Amniotic stem cell (primary cell): ENCODE results near the gene WDR7.
"Not testable (repeated sequence)": the region's sequence is repeated elsewhere in the genome, so short reads cannot be mapped to it uniquely, and the experiment has no call there.

Source experiments
- DNase-seq: peaks from one replicate; lab custom pipeline; 2025; lab: John Stamatoyannopoulos, UW

Gene WDR7

DNA sequence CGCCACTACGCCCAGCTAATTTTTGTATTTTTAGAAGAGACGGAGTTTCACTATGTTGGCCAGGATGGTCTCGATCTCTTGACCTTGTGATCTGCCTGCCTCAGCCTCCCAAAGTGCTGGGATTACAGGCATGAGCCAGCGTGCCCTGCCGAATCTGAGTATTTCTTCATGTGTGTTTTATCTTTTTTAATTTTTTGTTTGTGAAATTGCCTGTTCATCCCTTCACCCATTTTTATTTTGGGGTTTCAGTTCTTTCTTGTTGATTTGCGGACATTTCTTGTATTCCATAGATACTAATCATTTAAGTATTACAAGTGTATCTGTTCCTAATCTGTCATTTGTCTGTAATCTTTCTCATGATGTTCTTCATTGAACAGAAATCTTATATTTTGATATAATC is 3.1 kb downstream of the WDR7 start:
- DNase-seq, result not testable (repeated sequence)

DNA sequence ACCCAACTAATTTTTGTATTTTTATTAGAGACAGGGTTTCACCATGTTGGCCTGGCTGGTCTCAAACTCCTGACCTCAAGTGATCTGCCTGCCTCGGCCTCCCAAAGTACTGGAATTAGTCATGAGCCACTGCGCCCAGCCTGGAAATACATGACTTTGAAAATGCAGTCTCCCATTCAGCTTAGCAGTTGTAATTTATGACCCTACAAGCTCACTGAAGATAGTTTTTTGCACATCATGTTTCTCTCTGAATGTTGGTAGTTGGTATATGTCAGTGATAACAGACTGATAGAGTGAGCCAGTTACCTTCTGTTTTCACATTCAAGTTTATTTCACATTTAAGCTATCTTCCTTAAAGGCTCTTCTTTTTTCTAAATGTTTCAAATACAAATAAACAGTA is 7.1 kb downstream of the WDR7 start:
- DNase-seq, result no peak

DNA sequence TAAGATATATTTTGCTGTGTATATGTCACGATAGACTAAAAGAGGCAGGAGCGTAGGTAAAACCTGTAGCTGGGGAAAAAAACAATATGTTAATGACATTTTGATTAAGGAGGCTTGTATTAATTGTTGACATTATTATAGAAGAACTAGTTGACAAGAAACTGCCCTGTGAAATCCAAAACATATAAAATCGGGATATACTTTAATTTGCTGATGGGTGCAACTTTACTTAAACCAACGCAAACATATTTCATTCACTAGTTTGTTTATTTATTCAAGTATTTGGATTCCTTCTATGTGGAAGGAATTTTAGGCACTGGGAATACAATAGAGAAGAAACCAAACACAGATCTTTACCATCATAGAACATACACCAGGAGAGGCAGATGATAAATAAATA is 8.0 kb downstream of the WDR7 start:
- DNase-seq, result no peak

DNA sequence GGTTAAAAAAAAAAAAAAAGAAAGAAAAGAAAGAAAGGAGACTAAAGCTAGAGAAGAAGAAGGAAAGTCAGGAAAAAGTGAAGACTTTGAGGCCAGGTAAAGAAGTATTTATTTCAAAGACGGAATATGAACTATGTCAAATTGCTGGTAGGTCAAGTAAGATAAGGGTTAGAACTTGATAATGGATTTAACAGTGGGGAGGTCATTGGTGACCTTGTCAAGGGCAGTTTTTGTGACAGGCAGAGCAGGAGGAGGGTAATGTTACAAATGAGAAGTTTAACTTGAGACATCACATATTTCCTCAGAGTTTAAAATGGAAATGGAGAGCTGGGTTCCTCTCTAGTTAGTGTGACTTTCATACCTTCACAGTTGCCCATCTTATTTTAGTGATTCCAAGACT is 9.5 kb downstream of the WDR7 start:
- DNase-seq, result no peak

DNA sequence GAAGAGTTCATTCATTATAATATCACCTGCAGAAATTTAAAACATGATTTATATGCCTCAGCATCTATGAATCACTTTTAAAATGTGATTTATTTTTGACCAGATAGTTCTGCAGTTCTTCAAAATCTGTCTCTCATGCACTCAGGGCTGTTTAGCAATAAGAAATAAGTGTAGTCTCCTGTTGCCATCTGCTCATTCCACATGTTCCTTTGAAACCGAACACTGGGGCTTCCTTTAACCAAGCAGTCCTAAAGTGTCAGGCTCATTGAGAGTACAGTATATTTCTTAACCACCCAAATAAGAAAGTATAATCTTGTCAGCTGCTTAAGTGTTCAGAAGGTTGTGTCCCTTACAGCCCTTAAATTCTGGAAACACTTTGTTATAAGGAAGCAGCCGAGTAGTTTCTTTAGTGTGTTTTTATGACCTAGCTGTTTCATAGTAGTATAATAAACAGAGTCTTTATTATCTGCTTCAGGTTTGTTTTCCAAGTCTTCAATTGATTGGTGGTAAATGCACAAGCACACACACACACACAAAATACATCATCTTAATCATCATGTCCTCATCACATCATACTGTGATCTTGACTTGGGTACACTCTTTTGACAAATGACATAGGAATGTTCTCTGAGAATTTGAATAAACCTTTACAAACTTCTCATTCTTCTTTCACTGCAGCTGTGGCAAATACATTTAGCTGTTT is 10.4 kb downstream of the WDR7 start:
- DNase-seq, result no peak

DNA sequence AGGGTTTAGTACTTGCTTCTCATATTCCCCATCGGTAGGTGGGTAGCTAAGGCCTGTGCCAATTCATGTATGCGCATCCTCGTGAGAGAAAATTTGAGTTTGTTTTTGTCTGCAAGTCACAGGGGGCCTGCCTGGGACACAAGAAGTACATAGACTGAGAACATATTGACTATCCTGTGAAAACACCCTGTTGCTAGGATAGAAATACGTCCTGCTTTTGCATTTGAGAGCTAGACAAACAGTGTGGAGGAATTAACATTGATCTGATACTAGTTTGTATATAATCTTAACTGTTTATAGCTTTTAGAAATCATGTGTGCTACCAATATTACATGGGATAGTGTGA is 10.9 kb downstream of the WDR7 start:
- no peak for DNase-seq

DNA sequence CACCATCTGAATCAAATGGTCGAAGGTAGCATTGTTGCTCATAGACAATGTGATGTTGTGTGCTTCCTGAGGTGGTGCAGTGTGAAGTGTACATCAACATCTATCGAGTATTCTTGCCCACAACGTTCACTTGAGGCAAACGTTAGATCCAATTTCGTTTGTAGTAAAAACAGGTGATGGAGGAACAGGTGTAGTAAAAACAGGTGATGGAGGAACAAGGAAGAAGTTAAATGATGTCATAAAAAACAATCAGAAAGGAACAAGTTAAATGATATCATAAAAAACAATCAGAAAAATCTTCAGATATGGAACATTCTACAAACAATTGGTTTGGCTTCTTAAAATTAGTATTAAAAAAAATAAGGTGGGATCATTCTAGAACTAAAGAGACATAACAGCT is 11.3 kb downstream of the WDR7 start:
- no peak for DNase-seq

DNA sequence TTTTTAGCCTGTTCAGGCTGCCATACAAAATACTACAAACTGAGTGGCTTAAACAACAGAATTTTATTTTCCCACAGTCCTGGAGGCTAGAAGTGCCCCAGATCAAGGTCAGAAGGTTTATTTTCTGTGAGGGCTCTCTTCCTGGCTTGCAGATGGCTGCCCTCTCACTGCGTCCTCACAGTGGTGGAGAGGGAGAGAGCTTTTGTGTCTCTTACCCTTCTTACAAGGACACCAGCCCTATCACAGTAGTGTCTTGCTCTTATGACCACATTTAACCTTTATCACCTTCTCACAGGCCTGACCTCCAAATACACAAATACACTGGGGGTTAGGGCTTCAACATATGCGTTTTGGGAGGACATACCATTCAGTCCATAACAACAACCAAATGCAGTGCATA is 11.7 kb downstream of the WDR7 start:
- no peak for DNase-seq

DNA sequence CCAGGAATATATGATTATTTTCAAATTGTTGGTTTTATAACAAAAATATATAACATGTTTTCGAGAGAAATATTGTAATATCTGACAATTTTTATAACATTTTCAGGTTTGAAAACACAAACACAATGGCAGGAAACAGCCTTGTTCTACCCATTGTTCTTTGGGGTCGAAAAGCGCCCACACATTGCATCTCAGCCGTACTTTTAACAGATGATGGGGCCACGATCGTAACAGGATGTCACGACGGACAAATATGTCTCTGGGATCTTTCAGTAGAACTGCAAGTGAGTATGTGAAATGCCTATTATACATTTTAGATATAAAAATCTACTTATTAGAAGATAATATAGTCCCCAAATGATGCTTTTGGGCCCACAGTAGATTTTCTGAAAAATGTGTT is 21.2 kb downstream of the WDR7 start:
- DNase-seq, result no peak

DNA sequence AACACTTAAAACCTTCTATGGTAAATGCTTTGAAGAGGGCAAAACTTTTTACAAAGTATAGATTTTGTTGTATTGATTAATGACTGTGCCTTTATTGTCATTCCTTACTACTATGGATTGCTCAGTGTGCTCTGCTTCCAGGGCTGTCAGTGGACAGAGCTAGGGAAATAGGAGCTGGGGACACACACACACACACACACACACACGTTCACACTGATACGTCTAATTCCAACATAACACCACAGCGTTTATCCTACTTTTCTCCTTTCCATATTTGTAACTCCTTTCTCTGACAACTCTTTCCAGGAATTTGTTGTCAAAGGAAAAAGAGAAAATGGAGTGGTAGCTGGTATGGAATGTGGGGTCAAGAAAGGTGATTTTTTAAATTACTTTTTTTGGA is 21.8 kb downstream of the WDR7 start:
- no peak for DNase-seq

DNA sequence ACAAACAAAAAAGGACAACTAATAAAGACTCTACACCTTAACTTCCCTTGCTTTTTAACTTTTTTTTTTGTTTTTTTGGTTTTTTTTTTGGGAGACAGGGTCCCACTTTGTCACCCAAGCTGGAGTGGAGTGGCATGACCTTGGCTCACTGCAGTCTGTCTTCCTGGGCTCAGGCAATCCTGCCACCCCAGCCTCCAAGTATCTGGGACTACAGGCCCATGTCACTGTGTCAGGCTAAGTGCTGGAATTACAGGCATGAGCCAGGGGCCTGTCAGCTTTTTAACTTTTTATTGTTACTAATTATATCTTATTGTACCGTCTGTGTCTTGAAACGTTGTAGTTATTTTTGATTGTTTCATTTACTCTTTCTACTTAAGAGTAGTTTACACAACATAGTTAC is 25.5 kb downstream of the WDR7 start:
- DNase-seq, result no peak

DNA sequence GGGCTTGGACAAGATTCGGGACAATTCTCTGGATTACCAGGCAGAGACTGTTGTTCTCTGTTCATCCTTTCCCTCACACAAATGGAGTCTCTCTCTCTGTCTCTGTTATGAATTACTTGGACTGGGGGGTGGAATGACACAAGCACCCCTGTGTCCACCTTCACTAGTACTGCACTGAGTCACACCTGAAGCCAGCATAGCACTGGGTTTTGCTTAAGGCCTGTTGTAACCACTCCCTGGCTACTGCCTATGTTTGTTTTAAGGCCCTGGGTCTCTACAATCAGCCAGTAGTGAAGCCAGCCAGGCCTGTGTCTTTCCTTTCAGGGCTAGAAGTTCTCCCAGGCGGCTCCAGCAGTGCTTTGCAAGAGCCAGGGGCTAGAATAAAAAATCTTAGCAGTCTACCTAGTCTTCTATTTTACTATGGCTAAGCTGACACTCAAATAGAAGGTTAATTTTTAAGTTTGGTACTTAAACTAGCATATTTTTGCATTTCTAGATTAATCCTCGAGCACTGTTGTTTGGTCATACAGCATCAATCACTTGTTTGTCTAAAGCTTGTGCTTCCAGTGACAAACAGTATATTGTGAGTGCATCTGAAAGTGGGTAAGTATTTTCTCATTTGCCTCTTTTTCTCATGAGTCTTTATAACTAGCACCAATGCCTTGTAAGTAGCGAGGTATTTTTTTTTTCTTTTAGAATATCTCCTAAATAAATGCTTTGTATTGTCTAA is 27.8 kb downstream of the WDR7 start:
- no peak for DNase-seq

DNA sequence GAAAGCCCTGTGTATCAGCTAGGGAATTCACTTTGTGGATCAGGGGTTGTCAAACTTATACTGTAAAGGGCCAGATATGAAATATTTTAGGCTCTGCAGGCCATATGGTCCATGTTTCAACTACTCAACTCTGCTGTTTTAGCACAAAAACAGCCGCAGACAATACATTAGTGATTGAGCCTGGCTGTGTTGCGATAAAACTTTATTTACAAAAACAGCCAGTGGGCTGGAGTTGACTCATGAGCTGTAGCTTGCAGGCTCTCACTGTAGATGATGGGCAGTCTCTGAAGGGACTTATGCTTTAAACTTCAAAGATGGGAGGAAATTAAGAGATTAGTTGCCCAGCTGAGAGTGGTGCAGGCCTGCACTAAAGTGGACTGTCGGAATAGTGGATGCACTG is 33.1 kb downstream of the WDR7 start:
- DNase-seq, result no peak

DNA sequence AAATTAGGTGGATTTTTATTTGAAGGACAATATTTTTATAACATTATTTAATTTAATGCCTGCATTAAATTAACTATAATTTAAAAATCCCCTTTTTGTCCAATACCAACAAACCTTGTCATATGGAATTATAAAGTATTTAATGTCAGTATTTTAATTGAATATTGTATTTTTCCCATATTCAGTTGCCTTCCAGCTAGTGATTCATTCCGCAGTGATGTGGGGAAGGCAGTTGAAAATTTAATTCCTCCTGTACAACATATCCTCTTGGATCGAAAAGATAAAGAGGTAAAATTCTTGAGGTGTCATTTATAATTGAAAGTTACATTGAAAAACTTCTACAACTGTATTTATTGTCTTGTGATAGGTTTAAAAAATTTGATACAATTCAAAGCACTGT is 40.4 kb downstream of the WDR7 start:
- no peak for DNase-seq

DNA sequence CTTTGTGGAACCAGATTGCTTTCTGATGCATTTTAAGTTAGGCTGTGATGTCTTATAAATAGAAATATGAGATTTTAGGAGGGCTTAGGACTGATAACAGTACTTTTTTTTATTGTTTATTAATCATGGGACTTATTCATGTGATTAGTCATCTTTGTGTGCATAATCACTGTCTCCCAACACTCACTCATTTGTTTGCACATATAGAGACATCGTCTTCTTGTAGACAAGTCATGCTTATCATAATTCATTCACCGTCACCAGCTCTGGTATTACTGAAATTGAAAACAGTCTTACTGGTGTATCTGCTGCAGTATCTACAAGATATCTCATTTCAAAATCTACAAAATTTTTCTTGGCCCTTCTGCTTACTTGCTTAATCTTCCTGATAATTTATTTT is 45.8 kb downstream of the WDR7 start:
- no peak for DNase-seq

DNA sequence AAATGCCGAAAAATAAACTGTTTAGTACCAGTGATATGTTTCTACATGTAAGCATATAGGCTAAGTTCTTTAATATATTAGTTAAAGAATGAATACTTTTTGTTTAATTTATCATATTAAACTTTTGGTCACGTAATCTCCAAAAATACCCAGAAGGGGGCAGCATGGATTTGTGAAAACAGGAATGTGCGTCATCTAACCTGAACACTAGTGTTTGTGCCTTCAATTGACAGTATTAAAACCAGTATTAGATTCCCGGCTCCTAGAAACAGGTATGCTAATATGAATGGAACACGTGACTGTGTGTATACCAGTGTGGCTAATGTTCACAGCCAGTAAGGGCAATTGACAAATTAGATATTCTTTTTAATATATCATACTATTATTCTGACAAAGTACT is 51.8 kb downstream of the WDR7 start:
- peak; percentile 22 for DNase-seq

DNA sequence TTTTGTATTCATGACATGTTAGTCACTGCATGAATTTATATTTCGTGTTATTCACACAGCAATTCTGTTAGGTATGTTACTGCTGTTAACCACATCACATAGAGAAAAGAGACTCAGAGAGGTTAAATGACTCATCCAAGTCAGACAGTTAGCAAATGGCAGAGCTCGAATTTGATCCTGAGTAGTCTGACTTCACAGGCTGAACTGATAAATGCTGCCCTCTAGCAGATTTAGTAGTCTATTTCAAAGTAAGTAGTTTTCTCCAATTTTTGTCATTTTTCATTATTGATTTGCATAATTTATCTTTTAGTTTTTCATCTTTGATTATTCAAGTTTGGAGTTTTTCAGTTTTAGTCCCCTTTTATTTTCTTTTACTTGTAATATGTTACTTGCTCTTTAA is 58.3 kb downstream of the WDR7 start:
- DNase-seq, result peak; percentile 26

DNA sequence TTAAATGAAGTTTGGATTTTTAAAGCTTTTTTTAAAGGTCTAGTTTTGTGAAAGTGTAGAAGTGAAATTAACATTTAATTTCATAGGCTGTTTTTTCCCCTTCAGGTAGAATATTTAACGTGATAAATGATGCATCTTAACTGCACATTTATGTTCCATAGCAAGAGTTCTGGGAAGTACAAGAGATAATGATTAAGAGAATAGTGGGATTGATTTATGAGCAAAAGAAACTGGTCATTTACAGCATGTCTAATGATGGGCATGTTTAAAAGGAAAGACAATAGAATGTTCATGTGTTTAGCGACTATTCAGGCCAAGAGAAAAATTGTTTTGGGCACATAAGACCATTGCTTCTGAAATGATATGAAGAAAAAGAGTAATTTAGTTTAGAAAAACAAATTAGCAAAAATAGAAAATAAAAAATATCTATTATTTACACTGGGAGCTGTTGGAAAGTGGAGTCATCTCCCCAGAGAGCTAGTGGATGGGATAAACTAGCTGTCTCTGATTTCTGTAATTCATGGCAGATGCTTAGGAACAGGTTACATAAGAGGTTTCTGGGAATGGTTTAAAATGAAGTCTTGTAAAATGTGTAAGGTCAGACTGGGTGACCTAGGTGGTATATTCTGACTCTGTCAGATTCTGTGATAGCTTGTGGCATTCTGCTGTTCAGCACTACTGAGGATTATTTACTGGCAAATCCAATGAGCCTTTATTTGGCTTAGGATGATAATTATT is 60.7 kb downstream of the WDR7 start:
- no peak for DNase-seq

DNA sequence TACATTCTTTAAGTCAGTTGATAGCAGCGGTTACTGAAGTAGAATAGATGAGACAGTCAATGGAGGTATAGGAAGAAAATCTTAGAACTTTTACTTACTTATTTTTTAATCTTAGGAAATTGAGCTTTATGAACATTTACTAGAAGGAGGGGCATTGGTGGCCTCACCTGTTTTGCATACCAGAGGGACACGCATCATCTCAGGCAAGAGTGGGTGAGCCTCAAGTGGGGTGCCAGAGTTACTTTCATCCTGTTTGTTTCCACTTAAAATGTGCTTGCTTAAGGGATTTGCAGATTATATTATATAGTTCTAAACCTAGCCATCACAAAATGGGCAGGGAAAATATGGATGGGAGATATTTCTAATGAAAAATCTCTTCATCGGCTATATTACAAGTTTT is 61.6 kb downstream of the WDR7 start:
- DNase-seq, result no peak

DNA sequence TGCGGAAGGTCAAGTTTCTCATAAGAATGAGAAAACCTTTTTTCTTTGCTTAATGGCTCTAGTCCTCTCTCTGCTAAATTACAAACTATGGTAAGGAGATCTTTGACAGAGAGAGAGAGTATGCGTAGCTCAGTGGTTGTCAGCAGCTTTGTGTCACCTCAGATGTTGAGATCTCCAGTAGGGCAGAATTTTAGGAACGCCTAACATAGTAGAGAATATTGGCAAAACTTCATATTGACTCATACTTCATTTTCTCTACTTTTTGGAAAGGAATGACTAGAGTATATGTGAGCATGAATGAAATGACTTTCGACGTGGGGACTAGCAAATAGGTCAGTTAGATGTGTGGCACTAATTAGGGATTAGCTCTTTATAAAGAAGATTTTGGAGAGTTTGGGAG is 64.0 kb downstream of the WDR7 start:
- no peak for DNase-seq

DNA sequence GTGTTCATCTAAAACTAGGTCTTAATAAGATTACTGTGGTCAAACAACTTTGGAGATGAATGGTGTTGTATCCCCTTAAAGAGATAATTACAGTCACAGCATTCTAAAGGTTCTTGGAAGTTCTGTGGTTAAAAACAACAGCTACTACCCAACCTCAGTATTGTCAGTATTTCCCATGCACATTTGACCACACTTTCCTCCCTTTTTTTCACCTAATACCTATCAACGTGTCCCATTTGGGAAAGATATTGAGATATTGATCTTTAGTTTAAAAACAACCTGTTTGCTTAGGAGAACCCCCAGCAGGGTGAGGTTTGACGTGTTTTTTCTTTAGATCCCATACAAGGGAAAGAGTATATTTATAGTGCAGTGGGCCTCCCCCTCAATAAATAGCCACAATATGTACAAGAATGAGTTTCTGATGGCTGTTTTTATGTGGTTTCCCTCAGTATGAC is 65.6 kb downstream of the WDR7 start:
- no peak for DNase-seq

DNA sequence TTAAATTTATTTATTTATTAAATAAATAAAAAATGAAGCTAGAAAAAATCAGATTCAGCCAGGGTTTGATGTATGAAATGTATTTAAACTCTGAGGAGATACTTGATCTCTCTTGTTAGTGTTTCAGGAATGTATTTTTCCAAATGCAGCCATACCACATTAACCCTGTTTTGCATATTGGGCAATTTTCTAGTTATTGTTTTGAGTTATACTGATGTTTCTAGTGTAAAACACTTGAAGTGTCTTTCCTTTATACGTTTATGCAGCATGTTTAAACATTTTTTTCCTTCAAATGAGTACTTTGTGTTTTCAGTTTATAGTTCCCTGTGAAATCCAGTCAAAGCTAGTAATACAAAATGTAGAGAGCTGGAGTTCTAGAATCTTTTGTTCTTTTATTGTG is 69.9 kb downstream of the WDR7 start:
- DNase-seq, result no peak

DNA sequence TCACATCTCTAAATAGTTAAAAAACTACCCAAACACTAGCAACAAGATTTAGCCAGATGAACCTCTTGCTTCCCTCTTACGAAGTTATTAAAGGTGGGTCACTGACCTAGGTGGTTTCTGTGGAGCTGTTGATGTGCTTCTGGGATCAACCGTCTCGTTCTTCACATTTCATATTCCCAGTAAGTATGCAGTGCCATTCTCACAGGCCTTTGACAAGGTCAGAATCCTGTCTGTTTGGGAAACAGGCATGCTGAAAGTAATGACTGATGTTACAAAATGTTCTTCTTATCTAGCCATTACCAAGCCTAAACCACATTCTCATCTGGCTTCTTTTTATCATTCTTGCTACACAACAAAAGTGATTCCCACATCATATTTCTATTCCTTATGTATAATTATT is 70.3 kb downstream of the WDR7 start:
- no peak for DNase-seq
